Measurements from ENCODE around the gene NADK2. TPM values are rescaled to one million over a fixed set of nuclear protein-coding genes. Genes with fewer than 3 reads are reported as not detected.

Gene NADK2
- total RNA-seq, 1 donor from 2014 or later: 40.2 TPM

GRCh38 chr5:36238502-36239295 is 3.0 kb downstream of the NADK2 start:
- TF ChIP-seq CTCF (IDR thresholded peaks at IDR 0.05; ENCODE audit: unreplicated experiment): no peak
- Mint-ChIP-seq H3K36me3 (peaks cover 1% of the 10 kb centered on the region), H3K27me3 (ENCODE audit: low read depth) (no peaks in the 10 kb centered on the region), H3K4me3 (peak overlapping the region; percentile 18), H3K4me1 (peaks cover 39% of the 10 kb centered on the region), H3K9me3 (no peaks in the 10 kb centered on the region), H3K27ac (peak overlapping the region; percentile 17)
- DNase-seq (ENCODE audit: low spot score in 2 of 2, unreplicated experiment in 2 of 2): no peak

- H3K27ac Mint-ChIP-seq: no peak overlapping the region
- peaks cover 43% of the 10 kb centered on the region for H3K4me1 Mint-ChIP-seq
- H3K36me3 Mint-ChIP-seq: peaks cover 1% of the 10 kb centered on the region
- DNase-seq (ENCODE audit: low spot score in 2 of 2, unreplicated experiment in 2 of 2): no peak
- no peaks in the 10 kb centered on the region for H3K9me3 Mint-ChIP-seq
- TF ChIP-seq CTCF (IDR thresholded peaks at IDR 0.05; ENCODE audit: unreplicated experiment): no peak
- no peak overlapping the region for H3K4me3 Mint-ChIP-seq
- H3K27me3 Mint-ChIP-seq (ENCODE audit: low read depth): no peaks in the 10 kb centered on the region
Measured at GRCh38 chr5:36237751-36238150, 4.0 kb downstream of the NADK2 start.

GRCh38 chr5:36236801-36237200 is 4.9 kb downstream of the NADK2 start:
- Mint-ChIP-seq H3K9me3 (no peaks in the 10 kb centered on the region), H3K27me3 (ENCODE audit: low read depth) (no peaks in the 10 kb centered on the region), H3K27ac (no peak overlapping the region), H3K4me3 (no peak overlapping the region), H3K4me1 (peaks cover 44% of the 10 kb centered on the region), H3K36me3 (peaks cover 1% of the 10 kb centered on the region)
- TF ChIP-seq CTCF (IDR thresholded peaks at IDR 0.05; ENCODE audit: unreplicated experiment): no peak
- no peak for DNase-seq (ENCODE audit: low spot score in 2 of 2, unreplicated experiment in 2 of 2)

GRCh38 chr5:36232533-36232932 is 9.2 kb downstream of the NADK2 start:
- no peak overlapping the region for H3K27ac Mint-ChIP-seq
- H3K27me3 Mint-ChIP-seq (ENCODE audit: low read depth): no peaks in the 10 kb centered on the region
- H3K4me1 Mint-ChIP-seq: peaks cover 23% of the 10 kb centered on the region
- TF ChIP-seq CTCF (IDR thresholded peaks at IDR 0.05; ENCODE audit: unreplicated experiment): no peak
- DNase-seq (ENCODE audit: low spot score in 2 of 2, unreplicated experiment in 2 of 2): no peak
- no peak overlapping the region for H3K4me3 Mint-ChIP-seq
- no peaks in the 10 kb centered on the region for H3K9me3 Mint-ChIP-seq
- peaks cover 1% of the 10 kb centered on the region for H3K36me3 Mint-ChIP-seq

GRCh38 chr5:36230151-36230790 is 11.5 kb downstream of the NADK2 start:
- Mint-ChIP-seq H3K27ac (no peak overlapping the region), H3K4me3 (no peak overlapping the region), H3K27me3 (ENCODE audit: low read depth) (no peaks in the 10 kb centered on the region), H3K4me1 (peaks cover 19% of the 10 kb centered on the region), H3K36me3 (peaks cover 9% of the 10 kb centered on the region), H3K9me3 (no peaks in the 10 kb centered on the region)
- TF ChIP-seq CTCF (IDR thresholded peaks at IDR 0.05; ENCODE audit: unreplicated experiment): no peak
- no peak for DNase-seq (ENCODE audit: low spot score in 2 of 2, unreplicated experiment in 2 of 2)
